ENCODE data around the gene ARHGAP15.

- TF ChIP-seq CTCF (IDR thresholded peaks at IDR 0.05): no peak
- TF ChIP-seq EP300 (IDR thresholded peaks at IDR 0.05): no peak
- TF ChIP-seq FOSL2 (IDR thresholded peaks at IDR 0.05): no peak
- no peak for TF ChIP-seq FOSL2 (CRISPR knock-in tag; IDR thresholded peaks at IDR 0.05)
- TF ChIP-seq NFE2L2 (conservative IDR thresholded peaks at IDR 0.05; ENCODE audit: low read length): no peak
- no peak for TF ChIP-seq RCOR1 (IDR thresholded peaks at IDR 0.05; ENCODE audit: low read depth, low read length)
- no peak for TF ChIP-seq POLR2A (IDR thresholded peaks at IDR 0.05; ENCODE audit: low read length)
- no peak for TF ChIP-seq MAFK (IDR thresholded peaks at IDR 0.05; ENCODE audit: partially characterized antibody)
- TF ChIP-seq SREBF2 (IDR thresholded peaks at IDR 0.05): no peak
- no peak for TF ChIP-seq POLR2AphosphoS2 (conservative IDR thresholded peaks at IDR 0.05; ENCODE audit: low read length)
- TF ChIP-seq KDM1A (IDR thresholded peaks at IDR 0.05; ENCODE audit: low read depth): no peak
Measured at GRCh38 chr2:143475041-143475776, 346.0 kb downstream of the ARHGAP15 start.

Data from A549 (cell line).